K562 (cell line): ENCODE results near the gene ELP1. TPM values are rescaled to one million over a fixed set of nuclear protein-coding genes. Genes with fewer than 3 reads are reported as not detected.

Source experiments
- ATAC-seq: fragments of 200-7000 bp; cut with Tn5 transposase; 3 replicates; pipeline ENCODE4 v1.9.1; 2020; ENCODE audit warnings: moderate library complexity
- BruUV-seq: library from RNA; stranded (reverse); fragments of 400-500 nt; replicated peaks from 2 replicates; lab custom pipeline; 2021; lab: Mats Ljungman, UMichigan
- CTCF ChIA-PET: fragments of 300-600 bp; formaldehyde crosslinking; extraction: SDS; loops from one replicate; lab custom pipeline; 2021; ENCODE audit warnings: low intra/inter-chr PET ratio; lab: Yijun Ruan, JAX
- POLR2A ChIA-PET: fragments of 300-600, 350-650 bp; sonication (Branson Sonifier 250); formaldehyde crosslinking; extraction: SDS; loops from one replicate; lab custom pipeline; 2021; ENCODE audit warnings: antibody characterized with exemption, inconsistent platforms; lab: Yijun Ruan, JAX
- DNase-seq, 4 experiments: peaks; one replicate each; pipeline versions ENCODE4 v3.0.0 to v3.0.0-alpha.2; 2011 to 2018; ENCODE audit warnings: low spot score in 3 of 4, mixed read lengths in 3 of 4; ENCODE audit errors: extremely low read depth in 1 of 4
- FAIRE-seq: peaks from 2 replicates; lab custom pipeline; 2011; peaks lifted over from hg19 to GRCh38; lab: Jason Lieb, UNC
- H2AFZ ChIP-seq: 2 replicates; pipeline ENCODE4 v1.6.0; 2011; ENCODE audit warnings: low read depth, low read length, control low read depth, inconsistent platforms
- H3K27ac ChIP-seq: fragments of 200-600 bp; 3 replicates; pipeline ENCODE4 v1.8.0; 2011; ENCODE audit warnings: low read depth, mild to moderate bottlenecking, control low read depth, inconsistent platforms, low read length, moderate library complexity, mixed read lengths; ENCODE audit errors: extremely low read depth
- H3K27me3 ChIP-seq, 2 experiments: fragments of 300-600 bp in 1 of 2; 2 replicates in 1 of 2; 3 replicates in 1 of 2; pipeline versions ENCODE4 v1.6.0 to v1.8.0; 2011; ENCODE audit warnings: inconsistent platforms in 2 of 2, low read length in 2 of 2, mild to moderate bottlenecking in 1 of 2, mixed read lengths in 1 of 2, moderate library complexity in 1 of 2; ENCODE audit not compliant: control insufficient read depth in 2 of 2, insufficient read depth in 2 of 2
- H3K36me3 ChIP-seq: fragments of 300-600 bp; 3 replicates; pipeline ENCODE4 v1.8.0; 2011; ENCODE audit warnings: mild to moderate bottlenecking, low read length, inconsistent platforms; ENCODE audit not compliant: control insufficient read depth, insufficient read depth
- H3K4me1 ChIP-seq, 2 experiments: fragments of 200-600 bp in 1 of 2; replicated peaks in 1 of 2; 2 replicates in 1 of 2; 3 replicates in 1 of 2; pipeline versions ENCODE4 v1.5.1 to v1.8.0; 2011; ENCODE audit warnings: inconsistent platforms in 2 of 2, low read length in 2 of 2, mild to moderate bottlenecking in 1 of 2, mixed read lengths in 1 of 2, moderate library complexity in 1 of 2; ENCODE audit not compliant: control insufficient read depth in 2 of 2, insufficient read depth in 2 of 2
- H3K4me2 ChIP-seq: 2 replicates; pipeline ENCODE4 v1.6.1; 2011; ENCODE audit warnings: low read length, control low read depth, inconsistent platforms, mixed read lengths; ENCODE audit not compliant: insufficient read depth
- H3K4me3 ChIP-seq: fragments of 200-600 bp; sonication (generic), shearing (Covaris generic); 2 replicates; pipeline ENCODE4 v1.5.1; 2016; ENCODE audit warnings: control low read depth, inconsistent platforms
- H3K79me2 ChIP-seq: fragments of 200-600 bp; 3 replicates; pipeline ENCODE4 v1.8.0; 2011; ENCODE audit warnings: low read length, inconsistent platforms; ENCODE audit not compliant: control insufficient read depth, insufficient read depth
- H3K9ac ChIP-seq, 2 experiments: 2 replicates each; pipeline versions ENCODE4 v1.6.0 to v1.6.1; 2011; ENCODE audit warnings: low read depth in 2 of 2, low read length in 2 of 2, control low read depth in 1 of 2, inconsistent platforms in 1 of 2, mild to moderate bottlenecking in 1 of 2, mixed read lengths in 1 of 2; ENCODE audit not compliant: insufficient read depth in 1 of 2
- H3K9me1 ChIP-seq: one replicate; pipeline ENCODE4 v1.6.0; 2011; ENCODE audit warnings: inconsistent platforms, mild to moderate bottlenecking, low read length, moderate library complexity; ENCODE audit not compliant: control insufficient read depth, insufficient read depth
- H3K9me3 ChIP-seq: replicated peaks from 2 replicates; pipeline ENCODE4 v1.5.1; 2011; ENCODE audit warnings: low read depth, low read length, inconsistent platforms; ENCODE audit not compliant: control insufficient read depth, insufficient read depth
- H4K20me1 ChIP-seq: replicated peaks from 2 replicates; pipeline ENCODE4 v1.6.1; 2011; ENCODE audit warnings: low read length, inconsistent platforms, mixed read lengths; ENCODE audit not compliant: control insufficient read depth, insufficient read depth
- CHCHD3 ChIP-seq: fragments of 250-450 bp; sonication (Bioruptor Pico); IDR thresholded peaks from 2 replicates; pipeline ENCODE4 v2.1.2; 2022; ENCODE audit warnings: mild to moderate bottlenecking
- DEAF1 ChIP-seq: fragments of 450-650 bp; formaldehyde crosslinking; IDR thresholded peaks from 2 replicates; pipeline ENCODE4 v1.4.0; 2020; ENCODE audit warnings: mild to moderate bottlenecking, moderate library complexity
- ERF ChIP-seq: fragments of 450-650 bp; formaldehyde crosslinking; IDR thresholded peaks from 2 replicates; pipeline ENCODE4 v1.4.0; 2020; ENCODE audit warnings: mild to moderate bottlenecking, mixed read lengths
- GMEB1 ChIP-seq: fragments of 250-450 bp; sonication (Bioruptor Pico); IDR thresholded peaks from 2 replicates; pipeline ENCODE4 v1.4.0; 2020; ENCODE audit warnings: mild to moderate bottlenecking
- ZKSCAN1 ChIP-seq: fragments of 150-350 bp; IDR thresholded peaks from 2 replicates; pipeline ENCODE4 v1.6.1; 2016; ENCODE audit warnings: low read depth, low read length
- ZNF184 ChIP-seq: sonication (generic); formaldehyde crosslinking; IDR thresholded peaks from 2 replicates; pipeline ENCODE4 v1.5.0; 2020; ENCODE audit warnings: missing genetic modification reagents
- ZNF644 ChIP-seq: fragments of 200-800 bp; sonication (Bioruptor generic); IDR thresholded peaks from 2 replicates; pipeline ENCODE4 v1.6.1; 2016; ENCODE audit warnings: low read depth, missing genetic modification characterization, missing compliant biosample characterization
- ZNF785 ChIP-seq: fragments of 250-450 bp; sonication (Bioruptor Pico); IDR thresholded peaks from 2 replicates; pipeline ENCODE4 v1.4.0; 2020; ENCODE audit warnings: mild to moderate bottlenecking
- WGBS: fragments of 100-300 bp; shearing (Covaris generic); methylation state at CpG from one replicate; pipeline ENCODE4 v1.1.6; 2016; ENCODE audit warnings: low coverage, mixed read lengths; ENCODE audit not compliant: insufficient coverage; ENCODE audit errors: missing lambda C conversion rate; 5-methylcytosine and 5-hydroxymethylcytosine counted together
- in situ Hi-C: fragments of 300-500 bp; cut with MboI; formaldehyde crosslinking; loops from 4 replicates; pipeline ENCODE4 v1.15.0; 2018; ENCODE audit warnings: inconsistent platforms, mixed read lengths
- intact Hi-C: fragments of 100-400 bp; cut with micrococcal nuclease; formaldehyde crosslinking; loops from 2 replicates; pipeline ENCODE4 v1.14.2; 2022
- polyA plus RNA-seq, 8 experiments: library from polyadenylated mRNA; depleted of rRNA in 4 of 8; stranded (reverse) in 5 of 8; unstranded in 3 of 8; fragments of >200 nt; fragmentation: Nextera tagmentation in 2 of 8; fragmentation: Illumina TruSeq in 1 of 8; extraction: Ambion mirVana in 2 of 8; extraction: Trizol in 1 of 8; gene quantifications; 2 replicates each; pipeline versions ENCODE4 v1.2.1 to v1.2.3, GENCODE V29; 2011 to 2014; ENCODE audit warnings: inconsistent platforms in 1 of 8, missing spikeins in 1 of 8
- total RNA-seq, 7 experiments: library from RNA; depleted of rRNA in 6 of 7; stranded (reverse); fragments of >200 nt in 6 of 7; fragmentation: Illumina TruSeq in 2 of 7; extraction: Trizol in 2 of 7; gene quantifications; 2 replicates each; pipeline versions ENCODE4 v1.2.1 to v1.2.3, GENCODE V29; 2011 to 2021; ENCODE audit warnings: low replicate concordance in 1 of 7

ELP1 gene
- total and polyA plus RNA-seq, 9 of the 15 experiments (the other 6 are each of a cell fraction or from before 2014, with no cell fraction given) = 17.0 to 48.6 (median 39.7) TPM

GRCh38 chr9:108973895-108974294 is 40.0 kb upstream of the ELP1 start:
- H3K36me3 ChIP-seq = peaks cover 37% of the 10 kb centered on the region
- CTCF ChIA-PET = no interaction called here
- no peaks in the 10 kb centered on the region for H4K20me1 ChIP-seq
- no peak overlapping the region for H3K27ac ChIP-seq
- in situ Hi-C loops = no loop called here
- FAIRE-seq = no peak
- WGBS = 80% methylated on average over 5 of the region's 5 CpGs
- H3K9me1 ChIP-seq = no peaks in the 10 kb centered on the region
- intact Hi-C loops = no loop called here
- POLR2A ChIA-PET = interaction anchor here (0.8 kb wide), 1 partner anchor 10 kb away, joined by 5 read pairs; no protein-coding TSS in a partner anchor
- no peak overlapping the region for H3K9ac ChIP-seq
- H3K4me1 ChIP-seq = no peaks in the 10 kb centered on the region
- DNase-seq = no peak
- H3K79me2 ChIP-seq = no peaks in the 10 kb centered on the region
- no peaks in the 10 kb centered on the region for H3K27me3 ChIP-seq
- H3K4me2 ChIP-seq = no peak overlapping the region
- no peak overlapping the region for H3K4me3 ChIP-seq
- no peaks in the 10 kb centered on the region for H3K9me3 ChIP-seq
- no TSS peak for BruUV-seq
- TF ChIP-seq ZNF644 (tag) (no peak), ZNF184 (CRISPR knock-in tag) (no peak), CHCHD3 (CRISPR knock-in tag) (no peak), GMEB1 (CRISPR knock-in tag) (no peak), ERF (no peak), ZNF785 (CRISPR knock-in tag) (no peak), DEAF1 (no peak), ZKSCAN1 (no peak)
- ATAC-seq = no peak
- no peak overlapping the region for H2AFZ ChIP-seq
